Measurements from ENCODE around the gene ITIH4.

ITIH4 gene

DNA sequence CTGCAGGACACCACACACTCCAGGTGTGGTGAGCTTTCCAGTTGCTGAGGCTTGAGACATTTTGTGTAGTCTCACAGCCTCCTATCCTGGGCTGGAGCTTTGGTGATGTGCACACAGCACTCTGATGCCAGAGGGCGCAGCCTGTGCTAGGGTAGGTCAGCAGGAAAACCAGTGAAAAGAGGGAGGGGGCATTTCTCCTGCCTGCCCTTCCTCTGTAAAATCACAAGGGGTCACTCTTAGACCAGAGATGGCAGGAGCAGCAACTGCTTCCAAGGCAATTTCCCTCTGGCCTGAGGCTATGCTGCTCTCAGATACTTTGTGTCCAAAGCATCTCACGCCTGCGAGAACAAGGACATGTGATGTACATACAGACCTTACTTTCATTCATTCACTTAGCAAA, 20.9 kb upstream of the ITIH4 start:
- Histone ChIP-seq H3K27me3 (ENCODE audit: control insufficient read depth in 3 of 3, insufficient read depth in 3 of 3, low read depth in 1 of 3, low read length in 3 of 3) (no peaks in the 10 kb centered on the region), H4K91ac (ENCODE audit: low read depth, low read length, poor library complexity) (no peak overlapping the region), H2AFZ (ENCODE audit: low read length) (no peak overlapping the region), H3K4me3 (ENCODE audit: low read length in 2 of 2) (no peak overlapping the region), H3K23ac (ENCODE audit: low read depth, low read length, poor library complexity) (no peak overlapping the region), H2BK15ac (ENCODE audit: low read length) (no peak overlapping the region), H3K4me2 (ENCODE audit: insufficient read depth, low read length, poor library complexity, severe bottlenecking) (no peak overlapping the region), H3K4ac (ENCODE audit: low read length) (no peak overlapping the region), H3K4me1 (ENCODE audit: control insufficient read depth in 2 of 2, insufficient read depth in 1 of 2, low read depth in 1 of 2, low read length in 2 of 2) (peaks cover 0 to 4% of the 10 kb centered on the region in 2 donors), H2AK5ac (ENCODE audit: low read depth, low read length) (no peak overlapping the region), H3K27ac (replicated peaks; ENCODE audit: low read length) (no peak overlapping the region), H3K9me3 (replicated peaks in 1 of 2; ENCODE audit: control insufficient read depth in 2 of 2, insufficient read depth in 1 of 2, low read depth in 1 of 2, low read length in 2 of 2) (no peaks in the 10 kb centered on the region), H4K8ac (ENCODE audit: low read depth, low read length) (no peak overlapping the region), H2BK5ac (ENCODE audit: low read length) (no peak overlapping the region), H2BK12ac (ENCODE audit: low read length) (no peak overlapping the region), H3K14ac (ENCODE audit: low read length) (no peak overlapping the region), H3K9ac (ENCODE audit: low read depth, low read length, poor library complexity) (no peak overlapping the region), H3K18ac (ENCODE audit: low read length) (no peak overlapping the region), H3K79me1 (ENCODE audit: low read depth, low read length) (no peaks in the 10 kb centered on the region), H3K36me3 (replicated peaks in 1 of 2; ENCODE audit: control insufficient read depth in 2 of 2, insufficient read depth in 2 of 2, low read length in 2 of 2) (peaks cover 14 to 37% of the 10 kb centered on the region in 2 donors), H2BK120ac (ENCODE audit: low read depth, low read length) (no peak overlapping the region)
- DNase-seq (ENCODE audit: low spot score), result peak; percentile 56
- WGBS, 2 donors (ENCODE audit: extremely low coverage in 2 of 2, insufficient read length in 2 of 2, insufficient replicate concordance in 1 of 2), result no CpG with 5 or more reads among the region's 3 CpGs

DNA sequence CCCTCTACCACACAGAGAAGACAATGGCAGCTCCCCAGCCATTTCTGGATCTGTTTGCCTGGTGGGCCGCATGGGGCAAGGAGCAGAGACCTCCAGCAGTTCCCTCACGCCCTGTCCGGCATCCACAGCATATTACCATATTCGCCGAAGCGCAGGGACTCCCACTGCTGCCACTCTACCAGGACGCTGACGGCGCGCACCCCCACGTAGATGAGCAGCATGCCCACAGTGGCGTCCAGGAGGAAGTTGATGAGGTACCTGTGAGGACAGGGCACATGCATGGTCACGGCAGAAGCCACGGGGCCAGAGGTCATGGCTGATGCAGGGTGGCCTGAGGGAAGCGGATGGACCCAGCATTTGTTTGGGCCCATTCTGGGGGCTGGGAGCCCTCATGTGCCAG, 19.2 kb upstream of the ITIH4 start:
- H3K4me3 ChIP-seq (ENCODE audit: low read length in 2 of 2), result no peak overlapping the region
- no peak overlapping the region for H4K91ac ChIP-seq (ENCODE audit: low read depth, low read length, poor library complexity)

DNA sequence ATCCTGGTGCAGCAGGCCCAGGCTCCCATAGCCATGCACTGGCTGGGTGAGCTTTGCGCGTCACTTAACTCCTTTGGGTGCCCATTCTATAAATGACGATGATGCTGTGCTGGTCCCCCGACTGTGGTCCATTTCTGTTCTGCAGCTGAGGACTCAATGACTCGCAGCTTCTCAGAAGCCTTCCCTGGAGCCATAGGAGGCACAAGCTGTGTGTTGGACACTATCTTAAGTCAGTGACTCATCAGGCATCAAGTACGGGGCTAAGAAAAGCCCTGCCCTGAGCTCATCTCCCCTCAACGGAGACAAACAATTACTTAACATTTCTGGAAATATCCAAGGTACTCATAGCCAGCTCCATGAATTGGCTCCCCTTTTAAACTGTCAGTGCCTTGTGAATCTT, 18.1 kb upstream of the ITIH4 start:
- WGBS, 2 donors (ENCODE audit: extremely low coverage in 2 of 2, insufficient read length in 2 of 2, insufficient replicate concordance in 1 of 2), result no CpG with 5 or more reads among the region's 7 CpGs

More for the DNA sequence above, 19.2 kb upstream of the ITIH4 start:
- H3K9ac ChIP-seq (ENCODE audit: low read depth, low read length, poor library complexity), result peak overlapping the region; percentile 55
- H3K79me1 ChIP-seq (ENCODE audit: low read depth, low read length), result no peaks in the 10 kb centered on the region
- no peak overlapping the region for H2BK12ac ChIP-seq (ENCODE audit: low read length)
- no peaks in the 10 kb centered on the region for H3K9me3 ChIP-seq (replicated peaks in 1 of 2; ENCODE audit: control insufficient read depth in 2 of 2, insufficient read depth in 1 of 2, low read depth in 1 of 2, low read length in 2 of 2)
- H2AFZ ChIP-seq (ENCODE audit: low read length), result no peak overlapping the region
- no peak overlapping the region for H3K4me2 ChIP-seq (ENCODE audit: insufficient read depth, low read length, poor library complexity, severe bottlenecking)
- H3K4ac ChIP-seq (ENCODE audit: low read length), result no peak overlapping the region
- DNase-seq (ENCODE audit: low spot score), result no peak
- H2BK15ac ChIP-seq (ENCODE audit: low read length), result no peak overlapping the region
- H2BK5ac ChIP-seq (ENCODE audit: low read length), result no peak overlapping the region
- no peaks in the 10 kb centered on the region for H3K27me3 ChIP-seq (ENCODE audit: control insufficient read depth in 3 of 3, insufficient read depth in 3 of 3, low read depth in 1 of 3, low read length in 3 of 3)
- peaks cover 0 to 4% of the 10 kb centered on the region in 2 donors for H3K4me1 ChIP-seq (ENCODE audit: control insufficient read depth in 2 of 2, insufficient read depth in 1 of 2, low read depth in 1 of 2, low read length in 2 of 2)
- WGBS, 2 donors (ENCODE audit: extremely low coverage in 2 of 2, insufficient read length in 2 of 2, insufficient replicate concordance in 1 of 2), result no CpG with 5 or more reads among the region's 15 CpGs
- no peak overlapping the region for H2AK5ac ChIP-seq (ENCODE audit: low read depth, low read length)
- no peak overlapping the region for H3K27ac ChIP-seq (replicated peaks; ENCODE audit: low read length)
- no peak overlapping the region for H3K14ac ChIP-seq (ENCODE audit: low read length)
- H3K23ac ChIP-seq (ENCODE audit: low read depth, low read length, poor library complexity), result no peak overlapping the region
- H3K18ac ChIP-seq (ENCODE audit: low read length), result no peak overlapping the region
- H4K8ac ChIP-seq (ENCODE audit: low read depth, low read length), result no peak overlapping the region
- no peak overlapping the region for H2BK120ac ChIP-seq (ENCODE audit: low read depth, low read length)
- H3K36me3 ChIP-seq (replicated peaks in 1 of 2; ENCODE audit: control insufficient read depth in 2 of 2, insufficient read depth in 2 of 2, low read length in 2 of 2), result peaks cover 14 to 37% of the 10 kb centered on the region in 2 donors

DNA sequence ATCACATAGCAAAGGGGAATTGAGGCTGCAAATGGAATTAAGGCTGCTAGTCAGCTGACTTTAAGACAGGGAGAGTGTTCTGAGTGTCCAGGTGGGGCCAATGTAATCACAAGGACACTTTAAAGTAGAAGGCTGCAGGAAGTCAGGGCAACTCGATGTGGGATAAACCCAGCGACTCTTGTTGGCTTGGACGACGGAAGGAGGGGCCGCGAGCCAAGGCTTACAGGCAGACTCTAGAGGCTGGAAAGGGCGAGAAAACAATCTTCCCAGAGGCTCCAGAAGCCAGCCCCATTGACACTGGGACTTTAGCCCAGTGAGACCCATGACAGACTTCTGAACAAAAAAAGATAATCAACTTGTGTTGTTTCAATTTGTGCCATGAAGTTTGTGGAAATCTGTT, 17.3 kb upstream of the ITIH4 start:
- Histone ChIP-seq H3K9me3 (replicated peaks in 1 of 2; ENCODE audit: control insufficient read depth in 2 of 2, insufficient read depth in 1 of 2, low read depth in 1 of 2, low read length in 2 of 2) (no peaks in the 10 kb centered on the region), H3K27me3 (ENCODE audit: control insufficient read depth in 3 of 3, insufficient read depth in 3 of 3, low read depth in 1 of 3, low read length in 3 of 3) (no peaks in the 10 kb centered on the region), H3K4me2 (ENCODE audit: insufficient read depth, low read length, poor library complexity, severe bottlenecking) (no peak overlapping the region), H4K8ac (ENCODE audit: low read depth, low read length) (no peak overlapping the region), H2AFZ (ENCODE audit: low read length) (no peak overlapping the region), H3K79me1 (ENCODE audit: low read depth, low read length) (no peaks in the 10 kb centered on the region), H4K91ac (ENCODE audit: low read depth, low read length, poor library complexity) (no peak overlapping the region), H3K4me1 (ENCODE audit: control insufficient read depth in 2 of 2, insufficient read depth in 1 of 2, low read depth in 1 of 2, low read length in 2 of 2) (peaks cover 0 to 4% of the 10 kb centered on the region in 2 donors), H2BK12ac (ENCODE audit: low read length) (no peak overlapping the region), H2BK5ac (ENCODE audit: low read length) (no peak overlapping the region), H3K4me3 (ENCODE audit: low read length in 2 of 2) (no peak overlapping the region), H3K27ac (replicated peaks; ENCODE audit: low read length) (no peak overlapping the region), H3K36me3 (replicated peaks in 1 of 2; ENCODE audit: control insufficient read depth in 2 of 2, insufficient read depth in 2 of 2, low read length in 2 of 2) (peaks cover 14 to 38% of the 10 kb centered on the region in 2 donors), H2BK15ac (ENCODE audit: low read length) (no peak overlapping the region), H3K23ac (ENCODE audit: low read depth, low read length, poor library complexity) (no peak overlapping the region), H3K14ac (ENCODE audit: low read length) (no peak overlapping the region), H3K9ac (ENCODE audit: low read depth, low read length, poor library complexity) (no peak overlapping the region), H2BK120ac (ENCODE audit: low read depth, low read length) (no peak overlapping the region), H3K4ac (ENCODE audit: low read length) (no peak overlapping the region), H3K18ac (ENCODE audit: low read length) (no peak overlapping the region), H2AK5ac (ENCODE audit: low read depth, low read length) (no peak overlapping the region)
- no CpG with 5 or more reads among the region's 7 CpGs for WGBS, 2 donors (ENCODE audit: extremely low coverage in 2 of 2, insufficient read length in 2 of 2, insufficient replicate concordance in 1 of 2)
- no peak for DNase-seq (ENCODE audit: low spot score)

More for the DNA sequence above, 18.1 kb upstream of the ITIH4 start:
- Histone ChIP-seq H4K91ac (ENCODE audit: low read depth, low read length, poor library complexity) (no peak overlapping the region), H3K36me3 (replicated peaks in 1 of 2; ENCODE audit: control insufficient read depth in 2 of 2, insufficient read depth in 2 of 2, low read length in 2 of 2) (peaks cover 14 to 37% of the 10 kb centered on the region in 2 donors), H2BK120ac (ENCODE audit: low read depth, low read length) (no peak overlapping the region), H3K27ac (replicated peaks; ENCODE audit: low read length) (no peak overlapping the region), H3K14ac (ENCODE audit: low read length) (no peak overlapping the region), H2AFZ (ENCODE audit: low read length) (no peak overlapping the region), H3K27me3 (ENCODE audit: control insufficient read depth in 3 of 3, insufficient read depth in 3 of 3, low read depth in 1 of 3, low read length in 3 of 3) (no peaks in the 10 kb centered on the region), H3K18ac (ENCODE audit: low read length) (no peak overlapping the region), H2BK12ac (ENCODE audit: low read length) (no peak overlapping the region), H4K8ac (ENCODE audit: low read depth, low read length) (no peak overlapping the region), H2BK5ac (ENCODE audit: low read length) (no peak overlapping the region), H2BK15ac (ENCODE audit: low read length) (no peak overlapping the region), H3K4me3 (ENCODE audit: low read length in 2 of 2) (no peak overlapping the region), H2AK5ac (ENCODE audit: low read depth, low read length) (no peak overlapping the region), H3K4me1 (ENCODE audit: control insufficient read depth in 2 of 2, insufficient read depth in 1 of 2, low read depth in 1 of 2, low read length in 2 of 2) (peaks cover 0 to 4% of the 10 kb centered on the region in 2 donors), H3K4me2 (ENCODE audit: insufficient read depth, low read length, poor library complexity, severe bottlenecking) (no peak overlapping the region), H3K23ac (ENCODE audit: low read depth, low read length, poor library complexity) (no peak overlapping the region), H3K9ac (ENCODE audit: low read depth, low read length, poor library complexity) (no peak overlapping the region), H3K79me1 (ENCODE audit: low read depth, low read length) (no peaks in the 10 kb centered on the region), H3K9me3 (replicated peaks in 1 of 2; ENCODE audit: control insufficient read depth in 2 of 2, insufficient read depth in 1 of 2, low read depth in 1 of 2, low read length in 2 of 2) (no peaks in the 10 kb centered on the region), H3K4ac (ENCODE audit: low read length) (no peak overlapping the region)
- no peak for DNase-seq (ENCODE audit: low spot score)

Measured in neuronal stem cell (in vitro differentiated cells).